Measurements from ENCODE around the gene BHLHA15. TPM values are rescaled to one million over a fixed set of nuclear protein-coding genes. Genes with fewer than 3 reads are reported as not detected.
A peak's percentile ranks its signal among the peaks of the same experiment; 100 is the strongest.

Gene BHLHA15
- total and polyA plus RNA-seq, 12 donors, result 0.57 to 3.6 (median 1.6) TPM; not detected in 8

DNA sequence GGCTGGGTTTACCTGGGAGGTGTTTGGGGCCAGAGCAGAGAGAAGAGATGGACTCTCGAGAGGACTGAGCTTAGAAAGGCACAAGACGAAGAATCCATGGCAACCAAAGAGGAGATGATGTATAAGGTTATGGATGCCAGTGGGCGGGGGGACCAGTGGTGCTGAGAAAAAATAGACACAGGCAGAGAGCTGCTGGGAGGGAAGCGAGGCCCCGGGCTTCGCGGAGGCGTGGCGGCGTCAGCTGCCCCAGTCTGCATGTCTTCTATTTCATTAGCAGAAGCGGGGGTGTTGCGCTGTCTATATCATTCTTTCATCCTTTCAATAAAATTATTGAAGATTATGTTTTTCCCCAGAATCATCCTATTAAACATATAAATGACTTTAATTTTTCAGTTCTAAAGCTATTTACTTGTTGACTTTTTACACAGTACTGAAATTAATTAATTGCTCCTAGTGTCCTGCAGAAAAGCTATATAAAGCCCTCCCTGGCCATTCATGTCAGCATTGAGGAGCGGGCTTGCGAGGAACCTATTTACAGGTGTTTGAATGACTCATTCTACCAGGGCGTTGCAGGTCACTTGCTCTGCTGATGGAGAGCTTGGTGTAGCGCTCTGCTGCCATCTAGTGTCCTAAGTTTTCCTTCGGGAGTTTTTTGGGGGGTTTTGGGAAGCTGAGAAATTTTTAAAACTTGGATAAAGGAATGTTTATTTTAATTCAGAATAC is 42.9 kb upstream of the BHLHA15 start:
- Histone ChIP-seq H3K4me1 (replicated peaks in 1 of 2) (peaks cover 8 to 12% of the 10 kb centered on the region in 2 donors), H3K9me3 (replicated peaks in 1 of 3) (no peaks in the 10 kb centered on the region), H3K27me3 (no peaks in the 10 kb centered on the region), H3K36me3 (replicated peaks in 1 of 2) (peaks cover 0 to 18% of the 10 kb centered on the region in 2 donors), H3K4me3 (no peak overlapping the region), H3K27ac (no peak overlapping the region)
- intact Hi-C loops (cut with DNase I), result loop anchor here (1.0 to 5.0 kb wide), 4 partner anchors 62 to 146 kb away; partner anchors contain the start of gene LMTK2 (in 2 of the 2)
- 60 to 66% (median 63%) methylated on average over 17 of the region's 17 CpGs for WGBS, 4 donors
- peak; percentile 45 to 85 (median 64) for DNase-seq
- no peak for TF ChIP-seq POLR2A (IDR thresholded peaks at IDR 0.05)
- TF ChIP-seq, protein P1, sequence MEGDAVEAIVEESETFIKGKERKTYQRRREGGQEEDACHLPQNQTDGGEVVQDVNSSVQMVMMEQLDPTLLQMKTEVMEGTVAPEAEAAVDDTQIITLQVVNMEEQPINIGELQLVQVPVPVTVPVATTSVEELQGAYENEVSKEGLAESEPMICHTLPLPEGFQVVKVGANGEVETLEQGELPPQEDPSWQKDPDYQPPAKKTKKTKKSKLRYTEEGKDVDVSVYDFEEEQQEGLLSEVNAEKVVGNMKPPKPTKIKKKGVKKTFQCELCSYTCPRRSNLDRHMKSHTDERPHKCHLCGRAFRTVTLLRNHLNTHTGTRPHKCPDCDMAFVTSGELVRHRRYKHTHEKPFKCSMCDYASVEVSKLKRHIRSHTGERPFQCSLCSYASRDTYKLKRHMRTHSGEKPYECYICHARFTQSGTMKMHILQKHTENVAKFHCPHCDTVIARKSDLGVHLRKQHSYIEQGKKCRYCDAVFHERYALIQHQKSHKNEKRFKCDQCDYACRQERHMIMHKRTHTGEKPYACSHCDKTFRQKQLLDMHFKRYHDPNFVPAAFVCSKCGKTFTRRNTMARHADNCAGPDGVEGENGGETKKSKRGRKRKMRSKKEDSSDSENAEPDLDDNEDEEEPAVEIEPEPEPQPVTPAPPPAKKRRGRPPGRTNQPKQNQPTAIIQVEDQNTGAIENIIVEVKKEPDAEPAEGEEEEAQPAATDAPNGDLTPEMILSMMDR (IDR thresholded peaks at IDR 0.05), result peak; percentile 75 to 91 (median 84)

DNA sequence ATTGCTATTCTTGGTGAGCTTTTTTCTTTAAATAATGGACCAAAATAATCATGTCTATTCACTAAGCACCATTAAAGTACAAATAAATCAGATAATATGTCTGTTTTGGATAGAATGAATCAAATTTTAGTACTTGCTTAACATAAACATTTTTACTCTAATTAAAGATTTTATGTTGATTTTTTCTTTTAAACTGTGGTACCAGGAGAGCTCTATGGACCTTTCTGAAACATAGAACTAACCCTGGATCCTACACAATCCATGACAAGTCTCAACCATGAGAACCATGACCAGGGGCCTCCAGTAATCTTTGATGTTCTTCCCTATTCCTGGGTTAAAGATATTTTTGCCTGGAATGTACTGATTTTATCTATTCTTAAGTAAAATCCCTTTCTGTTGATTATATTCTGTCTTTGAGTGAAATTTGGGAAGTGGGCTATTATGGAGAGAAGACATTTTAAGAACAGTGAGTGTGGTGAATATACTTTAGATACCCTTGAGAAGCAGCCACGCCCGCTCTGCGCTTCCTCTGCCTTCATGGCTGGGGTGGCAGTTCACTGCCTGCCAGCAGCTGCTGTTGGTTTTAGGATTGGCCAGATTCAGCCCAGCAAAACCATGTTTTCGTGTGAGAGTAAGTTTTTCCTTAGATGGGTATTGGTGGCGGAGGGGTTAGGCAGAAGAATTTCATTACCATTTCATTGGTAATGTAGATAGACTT is 42.2 kb upstream of the BHLHA15 start:
- TF ChIP-seq, protein P1 (IDR thresholded peaks at IDR 0.05), result peak in 2 of 6 experiments; percentile 4 to 9
- TF ChIP-seq POLR2A (IDR thresholded peaks at IDR 0.05), result no peak
- H3K27me3 ChIP-seq, result no peaks in the 10 kb centered on the region
- no peaks in the 10 kb centered on the region for H3K9me3 ChIP-seq (replicated peaks in 1 of 3)
- 87 to 92% (median 91%) methylated on average over 5 of the region's 5 CpGs for WGBS, 4 donors
- intact Hi-C loops (cut with DNase I), result loop anchor here (1.0 to 5.0 kb wide), 4 partner anchors 62 to 147 kb away; partner anchors contain the start of gene LMTK2 (in 2 of the 2)
- peaks cover 7 to 8% of the 10 kb centered on the region in 2 donors for H3K4me1 ChIP-seq (replicated peaks in 1 of 2)
- DNase-seq, result no peak
- H3K4me3 ChIP-seq, result no peak overlapping the region
- H3K27ac ChIP-seq, result no peak overlapping the region
- H3K36me3 ChIP-seq (replicated peaks in 1 of 2), result peaks cover 0 to 18% of the 10 kb centered on the region in 2 donors

DNA sequence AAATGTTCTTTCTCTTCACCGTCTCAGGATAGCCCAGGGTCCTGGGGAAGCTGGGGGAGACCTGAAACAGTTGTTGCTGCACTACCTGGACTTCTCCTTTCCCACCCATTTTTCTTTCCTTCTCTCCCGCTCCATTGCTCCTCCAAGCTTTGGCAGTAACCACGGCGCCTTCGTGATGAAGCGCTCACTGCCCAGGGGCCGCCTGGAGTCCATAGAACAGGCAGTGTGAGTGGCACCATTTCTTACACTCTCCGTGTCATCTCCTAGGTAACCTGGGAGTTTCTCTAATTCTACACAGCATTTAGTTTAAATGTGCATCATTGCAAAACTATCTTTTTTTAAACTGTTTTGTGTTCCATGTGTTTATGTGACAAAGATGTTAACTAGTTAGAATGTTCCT is 40.3 kb upstream of the BHLHA15 start:
- Histone ChIP-seq H3K36me3 (replicated peaks in 1 of 2) (peaks cover 0 to 24% of the 10 kb centered on the region in 2 donors), H3K27ac (no peak overlapping the region), H3K9me3 (replicated peaks in 1 of 3) (no peaks in the 10 kb centered on the region), H3K4me3 (no peak overlapping the region), H3K27me3 (no peaks in the 10 kb centered on the region), H3K4me1 (replicated peaks in 1 of 2) (peaks cover 2 to 7% of the 10 kb centered on the region in 2 donors)
- TF ChIP-seq POLR2A (IDR thresholded peaks at IDR 0.05), result no peak
- WGBS, 4 donors, result 88 to 94% (median 92%) methylated on average over 8 of the region's 8 CpGs
- intact Hi-C loops (cut with DNase I), result no loop called here
- no peak for DNase-seq

DNA sequence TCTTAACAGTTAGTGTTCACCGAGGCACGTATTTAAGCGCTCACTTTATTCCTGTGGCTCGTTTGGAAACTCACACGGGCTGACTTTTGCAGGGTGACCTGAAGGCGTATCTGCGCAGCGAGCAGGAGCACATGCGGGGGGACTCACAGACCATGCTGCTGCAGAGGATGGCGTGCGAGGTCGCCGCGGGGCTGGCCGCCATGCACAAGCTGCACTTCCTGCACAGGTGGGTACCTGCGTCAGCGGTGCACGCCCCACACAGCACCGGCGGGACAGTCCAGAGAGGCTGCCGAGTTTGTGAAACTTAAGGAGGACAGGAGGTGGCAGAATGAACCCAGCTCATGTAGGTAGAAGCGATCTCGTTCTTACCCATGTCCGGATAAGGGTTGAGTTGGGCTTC is 39.8 kb upstream of the BHLHA15 start:
- Histone ChIP-seq H3K27me3 (no peaks in the 10 kb centered on the region), H3K9me3 (replicated peaks in 1 of 3) (no peaks in the 10 kb centered on the region), H3K27ac (no peak overlapping the region), H3K4me1 (replicated peaks in 1 of 2) (peaks cover 0 to 5% of the 10 kb centered on the region in 2 donors), H3K36me3 (replicated peaks in 1 of 2) (peaks cover 0 to 24% of the 10 kb centered on the region in 2 donors), H3K4me3 (no peak overlapping the region)
- 93 to 96% (median 94%) methylated on average over 22 to 24 of the region's 24 CpGs for WGBS, 4 donors
- intact Hi-C loops (cut with DNase I), result no loop called here
- TF ChIP-seq, protein P1 (IDR thresholded peaks at IDR 0.05), result no peak
- TF ChIP-seq POLR2A (IDR thresholded peaks at IDR 0.05), result no peak
- no peak for DNase-seq
